Uterus (tissue), 2 donors: ENCODE data around the gene PUS3.

Source experiments
- POLR2A ChIP-seq, 2 donors: fragments of 450-650 bp; IDR thresholded peaks; one replicate each; pipeline ENCODE4 v1.6.1; 2016; ENCODE audit warnings: antibody characterized with exemption in 2 of 2, mild to moderate bottlenecking in 1 of 2, moderate library complexity in 1 of 2
- TF ChIP-seq, protein P1 (sequence below), 4 experiments: fragments of 200-600 bp in 2 of 4; fragments of 450-650 bp in 2 of 4; sonication (generic) in 2 of 4; IDR thresholded peaks; one replicate each; pipeline ENCODE4 v1.5.1; 2016 to 2019; ENCODE audit warnings: antibody characterized with exemption in 4 of 4, mild to moderate bottlenecking in 2 of 4, moderate library complexity in 1 of 4

DNA sequence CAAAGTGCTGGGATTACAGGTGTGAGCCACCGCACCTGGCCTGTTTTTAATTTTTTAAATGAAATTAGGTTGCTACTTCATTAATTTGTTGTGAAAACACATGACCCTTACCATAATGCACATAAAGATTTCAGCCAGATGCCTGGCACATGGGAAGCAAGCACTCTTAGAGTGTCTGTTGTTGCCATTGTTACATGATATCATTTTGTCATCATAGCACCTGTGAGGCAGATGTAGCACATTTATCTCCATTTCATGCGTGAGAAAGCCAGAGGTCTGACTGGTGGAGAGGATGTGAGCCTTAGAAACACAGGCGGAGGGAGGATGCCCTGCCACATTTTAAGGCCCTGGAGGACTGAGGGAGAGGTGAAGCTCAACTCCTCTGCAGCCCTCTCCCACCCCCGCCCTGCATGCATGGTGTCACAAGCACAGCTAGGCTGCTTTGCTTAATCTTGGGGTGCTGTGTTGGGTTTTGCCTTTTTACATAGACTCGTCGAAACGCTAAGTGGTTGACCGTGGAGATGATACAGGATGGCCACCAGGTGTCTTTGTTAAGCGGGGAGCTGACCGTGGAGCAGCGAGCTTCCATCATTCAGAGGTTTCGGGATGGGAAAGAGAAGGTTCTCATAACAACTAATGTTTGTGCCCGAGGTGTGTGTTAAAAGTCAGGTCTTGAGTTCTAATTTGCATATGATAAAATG lies 15.3 kb upstream of the PUS3 start:
- TF ChIP-seq POLR2A (IDR thresholded peaks at IDR 0.05): no peak
- TF ChIP-seq, protein P1, sequence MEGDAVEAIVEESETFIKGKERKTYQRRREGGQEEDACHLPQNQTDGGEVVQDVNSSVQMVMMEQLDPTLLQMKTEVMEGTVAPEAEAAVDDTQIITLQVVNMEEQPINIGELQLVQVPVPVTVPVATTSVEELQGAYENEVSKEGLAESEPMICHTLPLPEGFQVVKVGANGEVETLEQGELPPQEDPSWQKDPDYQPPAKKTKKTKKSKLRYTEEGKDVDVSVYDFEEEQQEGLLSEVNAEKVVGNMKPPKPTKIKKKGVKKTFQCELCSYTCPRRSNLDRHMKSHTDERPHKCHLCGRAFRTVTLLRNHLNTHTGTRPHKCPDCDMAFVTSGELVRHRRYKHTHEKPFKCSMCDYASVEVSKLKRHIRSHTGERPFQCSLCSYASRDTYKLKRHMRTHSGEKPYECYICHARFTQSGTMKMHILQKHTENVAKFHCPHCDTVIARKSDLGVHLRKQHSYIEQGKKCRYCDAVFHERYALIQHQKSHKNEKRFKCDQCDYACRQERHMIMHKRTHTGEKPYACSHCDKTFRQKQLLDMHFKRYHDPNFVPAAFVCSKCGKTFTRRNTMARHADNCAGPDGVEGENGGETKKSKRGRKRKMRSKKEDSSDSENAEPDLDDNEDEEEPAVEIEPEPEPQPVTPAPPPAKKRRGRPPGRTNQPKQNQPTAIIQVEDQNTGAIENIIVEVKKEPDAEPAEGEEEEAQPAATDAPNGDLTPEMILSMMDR (IDR thresholded peaks at IDR 0.05): no peak
